Measurements from ENCODE around the gene STT3B. TPM values are rescaled to one million over a fixed set of nuclear protein-coding genes. Genes with fewer than 3 reads are reported as not detected.

The STT3B gene
- total RNA-seq, 1 donor from 2014 or later: 180 TPM

- Mint-ChIP-seq H3K36me3 (no peaks in the 10 kb centered on the region), H3K27me3 (no peaks in the 10 kb centered on the region), H3K4me1 (ENCODE audit: unreplicated experiment) (peaks cover 4% of the 10 kb centered on the region), H3K4me3 (no peak overlapping the region), H3K27ac (no peak overlapping the region), H3K9me3 (peaks cover 4% of the 10 kb centered on the region)
- DNase-seq (ENCODE audit: extremely low spot score, unreplicated experiment): no peak
- TF ChIP-seq CTCF (conservative IDR thresholded peaks at IDR 0.05): no peak
Measured at GRCh38 chr3:31490502-31490901, 42.2 kb upstream of the STT3B start.

GRCh38 chr3:31491660-31492059, 41.1 kb upstream of the STT3B start:
- peaks cover 4% of the 10 kb centered on the region for H3K9me3 Mint-ChIP-seq
- H3K4me3 Mint-ChIP-seq: no peak overlapping the region
- TF ChIP-seq CTCF (conservative IDR thresholded peaks at IDR 0.05): no peak
- H3K4me1 Mint-ChIP-seq (ENCODE audit: unreplicated experiment): peaks cover 4% of the 10 kb centered on the region
- H3K27ac Mint-ChIP-seq: no peak overlapping the region
- no peaks in the 10 kb centered on the region for H3K27me3 Mint-ChIP-seq
- DNase-seq (ENCODE audit: extremely low spot score, unreplicated experiment): no peak
- no peaks in the 10 kb centered on the region for H3K36me3 Mint-ChIP-seq

- no peaks in the 10 kb centered on the region for H3K4me1 Mint-ChIP-seq (ENCODE audit: unreplicated experiment)
- H3K9me3 Mint-ChIP-seq: peaks cover 4% of the 10 kb centered on the region
- no peak for TF ChIP-seq CTCF (conservative IDR thresholded peaks at IDR 0.05)
- DNase-seq (ENCODE audit: extremely low spot score, unreplicated experiment): no peak
- no peaks in the 10 kb centered on the region for H3K36me3 Mint-ChIP-seq
- no peak overlapping the region for H3K4me3 Mint-ChIP-seq
- H3K27me3 Mint-ChIP-seq: no peaks in the 10 kb centered on the region
- no peak overlapping the region for H3K27ac Mint-ChIP-seq
Measured at GRCh38 chr3:31493149-31493548, 39.6 kb upstream of the STT3B start.

- no peak for DNase-seq (ENCODE audit: extremely low spot score, unreplicated experiment)
- H3K27me3 Mint-ChIP-seq: no peaks in the 10 kb centered on the region
- no peak overlapping the region for H3K4me3 Mint-ChIP-seq
- no peaks in the 10 kb centered on the region for H3K4me1 Mint-ChIP-seq (ENCODE audit: unreplicated experiment)
- H3K9me3 Mint-ChIP-seq: peaks cover 7% of the 10 kb centered on the region
- no peak overlapping the region for H3K27ac Mint-ChIP-seq
- no peak for TF ChIP-seq CTCF (conservative IDR thresholded peaks at IDR 0.05)
- no peaks in the 10 kb centered on the region for H3K36me3 Mint-ChIP-seq
Measured at GRCh38 chr3:31495971-31496665, 36.6 kb upstream of the STT3B start.

- Mint-ChIP-seq H3K36me3 (no peaks in the 10 kb centered on the region), H3K27me3 (no peaks in the 10 kb centered on the region), H3K9me3 (peaks cover 7% of the 10 kb centered on the region), H3K4me3 (no peak overlapping the region), H3K27ac (no peak overlapping the region), H3K4me1 (ENCODE audit: unreplicated experiment) (no peaks in the 10 kb centered on the region)
- DNase-seq (ENCODE audit: extremely low spot score, unreplicated experiment): no peak
- no peak for TF ChIP-seq CTCF (conservative IDR thresholded peaks at IDR 0.05)
Measured at GRCh38 chr3:31498791-31499190, 33.9 kb upstream of the STT3B start.
